Left lung (tissue), 10 donors: Measurements from ENCODE around the gene CLDND2. TPM values are rescaled to one million over a fixed set of nuclear protein-coding genes. Genes with fewer than 3 reads are reported as not detected.

Experiments used
- ATAC-seq: fragments of 200-7000 bp; cut with Tn5 transposase; one replicate; pipeline ENCODE4 v1.9.1; 2020; ENCODE audit warnings: moderate library complexity
- DNase-seq, 4 donors: peaks; one replicate each; pipeline ENCODE4 v3.0.0-alpha.2; 2013 to 2020
- H3K27ac ChIP-seq, 2 donors: fragments of 200-600 bp; sonication (generic) in 1 of 2; one replicate each; pipeline versions ENCODE4 v1.5.0 to v1.8.0; 2020 to 2021
- H3K27me3 ChIP-seq, 2 donors: fragments of 200-600 bp; sonication (generic) in 1 of 2; one replicate each; pipeline versions ENCODE4 v1.5.0 to v1.8.0; 2020 to 2021
- H3K36me3 ChIP-seq, 2 donors: fragments of 200-600 bp; sonication (generic) in 1 of 2; one replicate each; pipeline versions ENCODE4 v1.5.0 to v1.8.0; 2020 to 2021
- H3K4me1 ChIP-seq, 2 donors: fragments of 200-600 bp; one replicate each; pipeline ENCODE4 v1.8.0; 2021
- H3K4me3 ChIP-seq, 2 donors: fragments of 200-600 bp; sonication (generic) in 1 of 2; one replicate each; pipeline versions ENCODE4 v1.5.0 to v1.8.0; 2020 to 2021; ENCODE audit warnings: mild to moderate bottlenecking in 1 of 2
- H3K9me3 ChIP-seq, 2 donors: fragments of 200-600 bp; sonication (generic) in 1 of 2; one replicate each; pipeline versions ENCODE4 v1.5.0 to v1.8.0; 2020 to 2021
- intact Hi-C, 2 donors: fragments of 100-400 bp; cut with DNase I; formaldehyde crosslinking; loops; one replicate each; pipeline versions ENCODE4 v1.11.2 to v1.14.2; 2022
- polyA plus RNA-seq, 6 donors: library from polyadenylated mRNA; unstranded; fragments of 120-200 nt; gene quantifications; one replicate each; pipeline ENCODE4 v1.2.1, GENCODE V29; 2013; ENCODE audit not compliant: insufficient read length in 6 of 6
- total RNA-seq, 2 donors: library from RNA; stranded (reverse); fragmentation: NEBNext Ultra II Directional; extraction: Animal tissue kit (Norgen Biotek cat#: 25700); gene quantifications; one replicate each; pipeline ENCODE4 v1.2.1, GENCODE V29; 2021
- TF ChIP-seq, protein P1 (sequence below), 2 donors: fragments of 200-600 bp; sonication (generic) in 1 of 2; IDR thresholded peaks; one replicate each; pipeline versions ENCODE4 v1.5.0 to v1.8.0; 2021; ENCODE audit warnings: antibody characterized with exemption in 2 of 2
- donor health status: DM: no; HTN: yes; CAD: no.
- donor health status: DM: no; HTN: no; CAD: no.

Gene CLDND2
- total and polyA plus RNA-seq, 8 donors: 0.92 to 1.9 (median 1.4) TPM

DNA sequence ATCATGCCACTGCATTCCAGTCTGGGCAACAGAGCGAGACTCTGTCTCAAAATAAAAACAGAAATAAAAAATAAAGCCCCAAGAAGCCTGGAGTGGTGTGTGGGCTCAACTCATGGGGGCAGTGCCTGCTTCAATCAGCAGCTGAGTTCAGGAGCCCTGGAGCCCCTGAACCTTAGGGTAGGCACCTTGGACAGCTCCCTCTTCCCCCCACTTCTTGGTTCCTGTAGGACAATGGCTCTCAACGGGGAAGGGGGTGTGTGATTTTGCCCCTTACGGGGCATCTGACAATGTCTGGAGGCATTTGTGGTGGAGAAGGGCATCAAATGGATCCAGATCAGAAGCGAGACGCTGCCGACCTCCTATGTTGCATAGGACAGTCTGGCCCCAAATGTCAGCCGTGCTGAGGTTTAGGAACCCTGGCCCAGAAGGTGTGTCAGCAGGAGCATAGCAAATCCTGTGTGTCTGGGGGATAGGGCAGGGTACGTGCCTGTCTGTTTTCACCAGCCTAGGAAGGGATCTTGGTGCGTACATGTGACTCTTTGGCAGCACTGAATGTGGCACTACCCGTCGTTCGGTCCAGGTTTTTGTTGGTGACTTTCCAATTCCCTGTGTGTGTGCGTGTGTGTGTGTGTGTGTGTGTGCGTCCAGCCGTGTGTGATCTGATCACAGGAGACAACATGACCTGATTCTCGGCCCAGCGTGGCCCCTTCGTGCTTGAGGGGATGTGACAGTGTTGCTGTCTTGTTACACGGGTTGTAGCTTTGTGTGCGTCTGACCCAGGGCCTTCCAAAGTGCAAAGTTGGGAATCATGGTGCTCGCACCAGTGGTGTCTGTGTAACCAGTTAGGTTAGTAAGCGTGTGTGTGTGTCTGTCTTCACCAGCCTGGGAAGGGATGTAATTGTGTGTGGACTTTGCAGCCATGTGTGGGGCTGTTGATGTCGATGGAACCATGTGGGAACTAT lies 49.8 kb downstream of the CLDND2 start:
- no peak overlapping the region for H3K27ac ChIP-seq
- ATAC-seq (no peak), DNase-seq (no peak)
- H3K9me3 ChIP-seq: no peaks in the 10 kb centered on the region
- intact Hi-C loops: no loop called here
- H3K4me1 ChIP-seq: no peaks in the 10 kb centered on the region
- no peaks in the 10 kb centered on the region for H3K36me3 ChIP-seq
- H3K4me3 ChIP-seq: no peak overlapping the region
- TF ChIP-seq, protein P1, sequence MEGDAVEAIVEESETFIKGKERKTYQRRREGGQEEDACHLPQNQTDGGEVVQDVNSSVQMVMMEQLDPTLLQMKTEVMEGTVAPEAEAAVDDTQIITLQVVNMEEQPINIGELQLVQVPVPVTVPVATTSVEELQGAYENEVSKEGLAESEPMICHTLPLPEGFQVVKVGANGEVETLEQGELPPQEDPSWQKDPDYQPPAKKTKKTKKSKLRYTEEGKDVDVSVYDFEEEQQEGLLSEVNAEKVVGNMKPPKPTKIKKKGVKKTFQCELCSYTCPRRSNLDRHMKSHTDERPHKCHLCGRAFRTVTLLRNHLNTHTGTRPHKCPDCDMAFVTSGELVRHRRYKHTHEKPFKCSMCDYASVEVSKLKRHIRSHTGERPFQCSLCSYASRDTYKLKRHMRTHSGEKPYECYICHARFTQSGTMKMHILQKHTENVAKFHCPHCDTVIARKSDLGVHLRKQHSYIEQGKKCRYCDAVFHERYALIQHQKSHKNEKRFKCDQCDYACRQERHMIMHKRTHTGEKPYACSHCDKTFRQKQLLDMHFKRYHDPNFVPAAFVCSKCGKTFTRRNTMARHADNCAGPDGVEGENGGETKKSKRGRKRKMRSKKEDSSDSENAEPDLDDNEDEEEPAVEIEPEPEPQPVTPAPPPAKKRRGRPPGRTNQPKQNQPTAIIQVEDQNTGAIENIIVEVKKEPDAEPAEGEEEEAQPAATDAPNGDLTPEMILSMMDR (IDR thresholded peaks at IDR 0.05): no peak
- H3K27me3 ChIP-seq: peaks cover 0 to 54% of the 10 kb centered on the region in 2 donors

DNA sequence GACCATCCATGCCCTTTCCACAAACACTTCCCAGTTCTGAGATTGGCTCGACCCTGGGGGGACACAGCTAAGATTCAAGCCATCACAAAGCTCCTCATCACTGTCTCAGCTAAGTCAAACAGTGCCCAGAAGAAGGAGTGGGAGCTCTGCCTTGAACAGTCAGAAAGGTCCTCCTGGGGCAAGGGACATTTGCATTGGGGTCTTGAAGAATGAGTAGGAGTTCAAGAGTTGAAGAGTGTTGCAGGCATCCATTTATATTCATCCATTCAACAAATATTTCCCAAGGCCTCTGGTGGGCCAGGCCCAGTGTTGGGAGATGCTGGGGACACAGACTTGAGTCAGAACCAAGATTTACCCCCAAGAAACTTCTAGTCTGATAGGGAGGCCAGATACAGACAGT lies 50.8 kb downstream of the CLDND2 start:
- peaks cover 0 to 54% of the 10 kb centered on the region in 2 donors for H3K27me3 ChIP-seq
- TF ChIP-seq, protein P1 (IDR thresholded peaks at IDR 0.05): no peak
- peaks cover 0 to 3% of the 10 kb centered on the region in 2 donors for H3K4me1 ChIP-seq
- intact Hi-C loops: no loop called here
- no peak overlapping the region for H3K27ac ChIP-seq
- H3K36me3 ChIP-seq: no peaks in the 10 kb centered on the region
- ATAC-seq (no peak), DNase-seq (no peak)
- no peaks in the 10 kb centered on the region for H3K9me3 ChIP-seq
- H3K4me3 ChIP-seq: no peak overlapping the region

DNA sequence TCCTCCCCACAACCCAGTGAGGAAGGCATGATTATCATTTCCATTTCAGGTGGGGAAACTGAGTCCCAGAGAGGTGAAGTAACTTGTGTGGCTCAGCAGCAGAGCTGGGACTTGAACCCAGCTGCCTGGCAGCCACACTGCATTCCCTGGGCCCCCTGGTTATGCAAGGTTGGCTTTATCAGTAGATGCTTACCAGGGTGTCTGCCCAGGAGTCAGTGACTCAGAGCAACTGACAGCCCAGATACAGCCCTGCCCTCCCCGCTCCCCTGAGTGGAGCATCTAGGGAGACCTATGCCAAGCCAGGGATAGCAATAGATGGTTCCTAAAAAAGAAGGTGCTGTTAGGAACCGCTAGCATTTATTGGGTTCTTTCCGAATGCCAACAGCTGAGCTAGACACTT lies 51.4 kb downstream of the CLDND2 start:
- H3K4me1 ChIP-seq: peaks cover 0 to 3% of the 10 kb centered on the region in 2 donors
- ATAC-seq (no peak), DNase-seq (no peak)
- no peaks in the 10 kb centered on the region for H3K36me3 ChIP-seq
- TF ChIP-seq, protein P1 (IDR thresholded peaks at IDR 0.05): no peak
- peaks cover 0 to 56% of the 10 kb centered on the region in 2 donors for H3K27me3 ChIP-seq
- no peak overlapping the region for H3K27ac ChIP-seq
- H3K4me3 ChIP-seq: no peak overlapping the region
- intact Hi-C loops: no loop called here
- no peaks in the 10 kb centered on the region for H3K9me3 ChIP-seq

Other genes starting within 250 kb of the CLDND2 start
- 10 to 100 TPM in 1 of 2 donors, 1 to 10 TPM in 1; 8.0 to 46.5 TPM for gene SIGLEC9, start 244.1 kb downstream of the CLDND2 start, total RNA-seq
- 1 to 10 TPM in 3 of 6 donors, under 1 TPM in 3; 0.63 to 1.7 (median 1.1) TPM for gene SIGLEC9, start 244.1 kb downstream of the CLDND2 start, polyA plus RNA-seq
- 10 to 100 TPM in 1 of 2 donors, 1 to 10 TPM in 1; 7.3 to 10.4 TPM for gene SIGLEC7, start 226.7 kb downstream of the CLDND2 start, total RNA-seq
- gene SIGLEC7, start 226.7 kb downstream of the CLDND2 start, polyA plus RNA-seq: under 1 TPM; 0.63 to 0.91 (median 0.76) TPM
- 10 to 100 TPM; 15.7 to 26.4 TPM for gene CD33, start 143.9 kb downstream of the CLDND2 start, total RNA-seq
- 1 to 10 TPM; 3.3 to 4.5 (median 4.1) TPM for gene CD33, start 143.9 kb downstream of the CLDND2 start, polyA plus RNA-seq
- not detected for gene SIGLECL1, start 117.9 kb downstream of the CLDND2 start, total RNA-seq
- not detected for gene SIGLECL1, start 117.9 kb downstream of the CLDND2 start, polyA plus RNA-seq
- not detected for gene IGLON5, start 57.4 kb downstream of the CLDND2 start, total RNA-seq
- 1 to 10 TPM; 1.0 to 4.1 (median 2.3) TPM for gene IGLON5, start 57.4 kb downstream of the CLDND2 start, polyA plus RNA-seq
- 1 to 10 TPM; 3.5 to 4.1 TPM for gene VSIG10L, start 26.9 kb downstream of the CLDND2 start, total RNA-seq
- 1 to 10 TPM; 3.5 to 5.2 (median 3.7) TPM for gene VSIG10L, start 26.9 kb downstream of the CLDND2 start, polyA plus RNA-seq
- 10 to 100 TPM; 72.4 to 89.6 TPM for gene ETFB, start 2.6 kb downstream of the CLDND2 start, total RNA-seq
- 10 to 100 TPM; 41.5 to 51.1 (median 45.9) TPM for gene ETFB, start 2.6 kb downstream of the CLDND2 start, polyA plus RNA-seq
- gene NKG7, start 3.7 kb upstream of the CLDND2 start, total RNA-seq: 10 to 100 TPM; 15.2 to 50.1 TPM
- gene NKG7, start 3.7 kb upstream of the CLDND2 start, polyA plus RNA-seq: 1 to 10 TPM; 2.8 to 7.6 (median 5.2) TPM
- gene LIM2, start 19.0 kb upstream of the CLDND2 start, total RNA-seq: not detected
- not detected for gene LIM2, start 19.0 kb upstream of the CLDND2 start, polyA plus RNA-seq
- under 1 TPM in 1 of 2 donors, not detected in 1; 0.29 TPM for gene C19orf84, start 21.6 kb upstream of the CLDND2 start, total RNA-seq
- gene C19orf84, start 21.6 kb upstream of the CLDND2 start, polyA plus RNA-seq: under 1 TPM in 3 of 6 donors, not detected in 3; 0.25 to 0.34 (median 0.29) TPM
- 100 to 1,000 TPM in 1 of 2 donors, 1 to 10 TPM in 1; 5.2 to 119 TPM for gene SIGLEC10, start 48.6 kb upstream of the CLDND2 start, total RNA-seq
- 1 to 10 TPM; 1.3 to 2.1 (median 1.5) TPM for gene SIGLEC10, start 48.6 kb upstream of the CLDND2 start, polyA plus RNA-seq
- gene SIGLEC8, start 89.5 kb upstream of the CLDND2 start, total RNA-seq: under 1 TPM; 0.87 to 0.99 TPM
- gene SIGLEC8, start 89.5 kb upstream of the CLDND2 start, polyA plus RNA-seq: under 1 TPM in 2 of 6 donors, not detected in 4; 0.04 to 0.06 TPM
- not detected for gene CEACAM18, start 109.5 kb upstream of the CLDND2 start, total RNA-seq
- gene CEACAM18, start 109.5 kb upstream of the CLDND2 start, polyA plus RNA-seq: not detected
- 1 to 10 TPM; 1.3 to 1.9 TPM for gene SIGLEC12, start 132.8 kb upstream of the CLDND2 start, total RNA-seq
- gene SIGLEC12, start 132.8 kb upstream of the CLDND2 start, polyA plus RNA-seq: under 1 TPM in 3 of 6 donors, not detected in 3; 0.10 to 0.39 (median 0.34) TPM
- 1 to 10 TPM; 1.0 to 3.2 TPM for gene SIGLEC6, start 162.7 kb upstream of the CLDND2 start, total RNA-seq
- under 1 TPM in 5 of 6 donors, not detected in 1; 0.10 to 0.42 (median 0.24) TPM for gene SIGLEC6, start 162.7 kb upstream of the CLDND2 start, polyA plus RNA-seq
- 10 to 100 TPM in 1 of 2 donors, 1 to 10 TPM in 1; 9.4 to 13.3 TPM for gene ZNF175, start 202.3 kb upstream of the CLDND2 start, total RNA-seq
- gene ZNF175, start 202.3 kb upstream of the CLDND2 start, polyA plus RNA-seq: 10 to 100 TPM; 16.4 to 22.1 (median 18.1) TPM